PC-3 (cell line): ENCODE results near the gene LYG2.

ENCODE experiments used
- EZH2 ChIP-seq: fragments of 300-600 bp; sonication (generic); IDR thresholded peaks from one replicate; pipeline ENCODE4 v1.6.1; 2017; ENCODE audit warnings: antibody characterized with exemption, mild to moderate bottlenecking, low read length; ENCODE audit not compliant: unreplicated experiment
- TF ChIP-seq, protein P1 (sequence below): fragments of 300-600 bp; sonication (generic); conservative IDR thresholded peaks from 2 replicates; pipeline ENCODE4 v1.5.1; 2017; ENCODE audit warnings: antibody characterized with exemption, low read depth, mild to moderate bottlenecking, low read length

DNA sequence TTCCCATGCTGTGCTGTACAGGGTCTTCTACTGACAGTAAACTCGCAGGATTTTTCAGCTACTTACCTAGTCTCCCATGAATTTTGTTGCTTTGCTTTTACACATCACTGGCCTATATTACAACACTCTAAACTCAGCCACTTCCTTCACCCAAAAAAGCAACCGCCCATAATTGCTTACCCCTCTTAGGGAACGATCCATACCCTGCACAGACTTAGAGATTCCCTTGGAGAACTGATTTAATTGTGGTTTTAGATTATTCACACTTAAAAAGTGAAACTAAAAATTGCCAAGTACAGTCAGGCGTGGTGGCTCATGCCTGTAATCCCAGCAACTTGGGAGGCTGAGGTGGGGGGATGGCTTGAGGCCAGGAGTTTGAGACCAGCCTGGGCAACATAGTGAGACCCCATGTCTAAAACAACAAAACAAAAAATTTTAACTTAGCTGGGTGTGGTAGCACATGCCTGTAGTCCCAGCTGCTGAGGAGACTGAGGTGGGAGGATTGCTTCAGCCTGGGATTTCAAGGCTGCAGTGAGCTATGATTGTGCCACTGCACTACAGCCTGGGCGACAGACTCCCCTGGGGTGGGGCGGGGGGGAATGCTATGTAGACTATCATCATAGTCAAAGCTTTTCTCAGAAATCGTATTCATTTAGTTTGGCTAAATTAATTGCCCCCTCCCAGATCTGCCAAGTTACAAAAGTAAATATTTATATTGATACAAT is 55.2 kb downstream of the LYG2 start:
- no peak for TF ChIP-seq EZH2
- TF ChIP-seq, protein P1, sequence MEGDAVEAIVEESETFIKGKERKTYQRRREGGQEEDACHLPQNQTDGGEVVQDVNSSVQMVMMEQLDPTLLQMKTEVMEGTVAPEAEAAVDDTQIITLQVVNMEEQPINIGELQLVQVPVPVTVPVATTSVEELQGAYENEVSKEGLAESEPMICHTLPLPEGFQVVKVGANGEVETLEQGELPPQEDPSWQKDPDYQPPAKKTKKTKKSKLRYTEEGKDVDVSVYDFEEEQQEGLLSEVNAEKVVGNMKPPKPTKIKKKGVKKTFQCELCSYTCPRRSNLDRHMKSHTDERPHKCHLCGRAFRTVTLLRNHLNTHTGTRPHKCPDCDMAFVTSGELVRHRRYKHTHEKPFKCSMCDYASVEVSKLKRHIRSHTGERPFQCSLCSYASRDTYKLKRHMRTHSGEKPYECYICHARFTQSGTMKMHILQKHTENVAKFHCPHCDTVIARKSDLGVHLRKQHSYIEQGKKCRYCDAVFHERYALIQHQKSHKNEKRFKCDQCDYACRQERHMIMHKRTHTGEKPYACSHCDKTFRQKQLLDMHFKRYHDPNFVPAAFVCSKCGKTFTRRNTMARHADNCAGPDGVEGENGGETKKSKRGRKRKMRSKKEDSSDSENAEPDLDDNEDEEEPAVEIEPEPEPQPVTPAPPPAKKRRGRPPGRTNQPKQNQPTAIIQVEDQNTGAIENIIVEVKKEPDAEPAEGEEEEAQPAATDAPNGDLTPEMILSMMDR, result no peak
